GM18858 (cell line): ENCODE results near the gene FXYD4.
"Not testable (repeated sequence)": the region's sequence is repeated elsewhere in the genome, so short reads cannot be mapped to it uniquely, and the experiment has no call there.

ENCODE experiments used
- ATAC-seq: cut with Tn5 transposase; IDR thresholded peaks from one replicate; pipeline ENCODE4 v1.9.1; 2021; ENCODE audit not compliant: unreplicated experiment

FXYD4 gene

GRCh38 chr10:43374194-43374593 is 2.8 kb downstream of the FXYD4 start:
- ATAC-seq, result no peak

GRCh38 chr10:43375401-43376020 is 4.1 kb downstream of the FXYD4 start:
- no peak for ATAC-seq

GRCh38 chr10:43376046-43376635 is 4.7 kb downstream of the FXYD4 start:
- no peak for ATAC-seq

- ATAC-seq, result no peak
Measured at GRCh38 chr10:43376828-43377423, 5.5 kb downstream of the FXYD4 start.

DNA sequence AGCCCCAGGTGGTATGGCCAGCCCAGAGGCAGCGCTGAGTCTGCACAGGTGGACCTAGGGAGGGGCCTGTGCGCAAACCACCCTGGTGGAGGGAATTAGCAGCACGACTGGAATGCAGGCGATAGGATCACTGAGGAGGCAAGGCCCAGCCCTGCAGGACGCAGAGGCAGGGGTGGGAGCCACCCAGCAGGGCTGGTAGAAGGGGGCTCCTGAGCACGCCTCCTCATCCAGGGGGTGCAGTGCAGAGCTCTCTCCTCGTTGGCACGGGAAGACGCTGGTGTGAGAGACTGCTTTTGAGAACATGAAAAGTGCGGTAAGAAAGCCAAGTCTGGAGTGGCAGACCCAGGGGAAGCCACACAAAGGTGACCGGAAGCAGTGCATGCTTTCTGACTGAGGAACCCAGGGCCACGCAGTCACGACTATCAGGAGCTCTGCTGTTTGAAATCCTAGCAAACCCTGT is 6.0 kb downstream of the FXYD4 start:
- no peak for ATAC-seq

DNA sequence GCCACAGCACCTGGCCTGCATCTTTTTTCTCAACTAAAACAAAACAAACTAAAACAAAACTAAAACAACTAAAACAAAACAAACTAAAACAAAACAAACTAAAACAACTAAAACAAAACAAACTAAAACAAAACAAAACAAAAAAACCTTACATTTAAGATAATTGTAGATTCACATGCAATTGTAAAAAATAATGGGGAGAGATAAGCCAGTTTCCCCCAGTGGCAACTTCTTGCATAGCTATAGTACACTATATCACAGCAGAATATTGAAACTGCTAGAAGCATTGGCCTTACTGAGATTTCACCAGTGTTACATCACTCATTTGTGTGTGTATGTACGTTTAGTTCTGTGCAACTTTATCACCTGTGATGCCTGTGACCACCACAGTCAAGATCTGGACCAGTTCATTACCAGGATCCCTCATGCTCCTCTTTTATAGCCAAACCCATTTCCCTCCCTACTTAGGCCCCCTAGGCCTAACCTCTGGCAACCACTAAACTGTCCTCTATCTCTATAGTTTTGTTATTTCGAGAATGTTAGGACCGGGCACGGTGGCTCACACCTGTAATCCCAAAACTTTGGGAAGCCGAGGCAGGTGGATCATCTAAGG is 9.3 kb downstream of the FXYD4 start:
- no peak for ATAC-seq

DNA sequence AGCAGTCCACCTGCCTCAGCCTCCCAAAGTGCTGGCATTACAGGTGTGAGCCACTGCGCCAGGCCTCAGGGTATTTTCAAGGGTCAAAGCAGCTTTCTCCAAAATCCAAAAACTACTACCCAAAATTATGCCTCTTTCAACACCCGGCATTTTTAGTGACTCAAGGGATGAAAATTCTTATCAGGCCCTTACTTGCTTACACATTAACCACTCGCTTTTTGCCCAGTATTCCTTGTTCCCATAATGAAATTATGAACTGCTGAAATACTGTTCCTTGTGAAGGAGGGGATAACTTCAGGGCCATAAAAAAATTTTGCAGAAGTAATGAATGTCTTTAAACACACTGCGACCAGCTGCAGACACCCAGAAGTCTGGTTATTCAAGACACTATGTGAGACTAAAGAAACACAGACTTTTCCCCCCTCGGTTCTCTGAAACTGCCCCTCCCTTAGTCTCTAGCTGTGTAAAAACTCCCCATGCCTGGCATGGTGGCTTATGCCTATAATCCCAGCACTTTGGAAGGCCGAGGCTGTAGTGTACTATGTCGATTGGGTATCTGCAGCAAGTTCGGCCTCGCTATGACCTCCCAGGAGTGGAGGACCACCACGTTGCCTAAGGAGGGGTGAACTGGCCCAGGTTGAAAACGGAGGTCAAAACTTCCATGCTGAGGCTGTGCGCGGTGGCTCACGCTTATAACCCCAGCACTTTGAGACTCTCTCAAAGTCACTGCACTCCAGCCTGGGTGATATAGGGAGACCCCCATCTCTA is 12.0 kb downstream of the FXYD4 start:
- ATAC-seq, result no peak

DNA sequence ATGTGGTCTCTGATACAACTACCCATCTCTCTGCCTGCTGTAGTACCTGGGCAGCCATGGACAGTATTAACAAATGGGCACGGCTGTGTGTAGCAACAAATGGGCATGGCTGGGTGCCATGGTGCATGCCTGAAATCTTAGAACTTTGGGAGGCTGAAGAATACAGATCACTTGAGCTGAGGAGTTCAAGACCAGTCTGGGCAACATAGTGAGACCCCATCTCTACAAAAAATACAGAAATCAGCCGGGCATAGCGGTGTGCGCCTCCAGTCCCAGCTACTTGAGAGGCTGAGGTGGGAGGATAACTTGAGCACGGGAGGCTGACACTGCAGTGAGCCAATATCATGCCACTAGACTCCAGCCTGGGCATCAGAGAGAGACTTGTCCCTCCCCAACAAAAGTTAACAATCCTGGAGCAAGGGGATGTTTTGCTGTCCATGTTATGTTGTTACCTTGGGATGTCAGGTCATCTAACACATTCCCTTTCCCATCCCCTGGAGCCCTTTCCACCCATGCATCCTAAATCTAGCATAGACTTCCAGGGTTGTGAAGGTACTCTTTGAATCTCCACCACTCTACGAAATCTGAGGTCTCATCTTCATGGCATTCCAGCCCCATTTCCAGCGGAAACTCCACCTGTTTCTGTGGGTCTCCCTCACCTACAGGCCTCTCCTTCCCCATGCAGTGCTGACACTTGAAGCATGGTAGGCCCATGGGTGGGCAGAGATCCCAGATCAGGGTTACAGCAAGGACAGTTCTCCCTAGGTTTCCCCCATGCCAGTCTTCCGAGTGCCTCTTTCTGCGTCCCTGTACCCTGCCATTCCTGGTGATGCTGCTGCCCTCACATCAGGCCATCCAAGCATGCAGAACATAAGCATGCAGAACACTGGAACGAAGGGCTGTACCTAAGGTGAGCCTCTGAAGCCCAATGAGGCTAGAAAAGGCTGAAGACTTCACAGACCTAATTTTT is 13.1 kb downstream of the FXYD4 start:
- no peak for ATAC-seq

DNA sequence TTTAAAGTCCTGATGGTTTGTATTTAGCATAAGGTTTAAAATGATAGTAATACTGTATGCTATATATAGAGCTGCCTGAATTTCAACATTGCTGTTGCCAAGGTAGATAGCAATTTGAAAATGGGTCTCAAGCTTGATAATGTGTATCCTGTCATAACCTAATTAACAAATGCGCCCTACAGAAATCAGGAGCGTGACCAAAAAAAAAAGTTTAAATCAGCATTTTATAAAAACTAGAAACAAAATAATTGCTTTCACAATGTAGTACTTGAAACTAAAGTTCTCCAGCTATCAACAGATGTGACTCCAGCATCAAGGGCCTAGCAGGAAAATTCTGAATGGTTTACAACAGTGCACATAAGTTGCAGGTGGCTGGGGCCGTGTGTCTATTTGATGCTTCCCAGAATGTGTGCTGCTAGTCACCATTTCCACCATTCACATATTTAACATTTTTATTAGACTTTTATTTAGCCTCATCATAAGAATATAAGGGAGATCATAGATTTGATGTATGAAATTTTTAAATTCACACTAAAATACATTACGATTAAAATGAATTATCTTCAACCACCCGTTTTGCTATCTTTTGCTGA is 14.1 kb downstream of the FXYD4 start:
- no peak for ATAC-seq

- ATAC-seq, result no peak
Measured at GRCh38 chr10:43386549-43386948, 15.1 kb downstream of the FXYD4 start.

- ATAC-seq, result no peak
Measured at GRCh38 chr10:43386981-43387677, 15.7 kb downstream of the FXYD4 start.

- ATAC-seq, result no peak
Measured at GRCh38 chr10:43387678-43388032, 16.2 kb downstream of the FXYD4 start.

GRCh38 chr10:43389867-43390266 is 18.4 kb downstream of the FXYD4 start:
- ATAC-seq, result no peak

DNA sequence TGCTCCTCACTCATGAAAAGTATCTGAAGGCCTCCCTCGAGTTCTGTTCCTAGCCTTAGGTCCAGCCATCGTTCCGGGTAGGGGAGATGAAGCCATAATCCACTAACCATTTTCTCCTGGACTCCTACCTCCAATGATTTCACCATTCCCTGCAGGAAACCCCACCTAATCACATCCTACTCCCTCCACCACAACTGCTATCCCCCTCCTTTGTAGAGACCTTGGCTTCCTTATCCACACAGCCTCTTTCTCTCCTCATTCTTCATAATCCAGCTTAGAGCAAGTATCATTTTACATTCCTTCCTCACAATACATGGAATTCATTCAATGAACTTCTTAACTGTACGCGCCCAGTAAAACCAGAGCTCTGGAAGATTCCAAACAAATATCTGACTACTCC is 18.9 kb downstream of the FXYD4 start:
- ATAC-seq, result no peak

- ATAC-seq, result no peak
Measured at GRCh38 chr10:43390759-43391158, 19.3 kb downstream of the FXYD4 start.

GRCh38 chr10:43391496-43391895 is 20.1 kb downstream of the FXYD4 start:
- no peak for ATAC-seq

- no peak for ATAC-seq
Measured at GRCh38 chr10:43392748-43393147, 21.3 kb downstream of the FXYD4 start.

- not testable (repeated sequence) for ATAC-seq
Measured at GRCh38 chr10:43393186-43393585, 21.8 kb downstream of the FXYD4 start.

DNA sequence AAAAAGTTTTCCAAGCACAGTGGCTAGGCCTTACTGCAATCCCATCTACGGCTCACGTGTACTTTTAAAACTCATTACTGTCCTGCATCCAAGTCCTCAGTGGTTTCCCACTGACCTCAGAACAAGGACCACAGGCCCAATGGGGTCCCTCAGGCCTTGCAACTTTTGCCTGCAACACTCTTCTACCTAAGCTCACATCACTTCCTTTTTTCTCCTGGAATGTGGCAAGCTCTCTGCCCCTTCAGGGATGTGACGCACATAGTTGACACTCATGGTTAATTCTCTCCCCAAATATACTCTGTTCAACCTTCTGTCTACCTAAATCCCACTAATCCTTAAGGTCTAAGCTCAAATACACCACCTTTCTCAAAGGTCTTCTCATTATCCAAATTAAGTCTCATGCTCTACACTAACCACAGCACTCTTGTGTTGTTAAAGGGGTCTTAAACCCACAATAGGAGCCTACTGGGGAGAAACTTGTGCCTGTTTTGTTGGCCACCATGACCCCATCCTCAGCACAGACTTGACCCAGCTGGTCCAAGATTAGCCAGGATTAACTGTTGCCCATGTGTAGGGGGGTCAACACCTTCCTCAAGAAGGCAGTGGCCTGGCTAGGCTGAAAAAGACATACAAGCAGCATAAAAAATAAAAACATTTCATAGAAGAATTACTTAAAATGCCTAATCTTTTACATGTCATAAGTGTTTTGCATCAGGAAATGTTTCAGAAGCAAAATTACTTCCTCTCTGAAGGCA is 22.3 kb downstream of the FXYD4 start:
- no peak for ATAC-seq
